Caki2 (cell line): ENCODE data around the gene LPCAT1. TPM values are rescaled to one million over a fixed set of nuclear protein-coding genes. Genes with fewer than 3 reads are reported as not detected.
"Not testable (repeated sequence)": the region's sequence is repeated elsewhere in the genome, so short reads cannot be mapped to it uniquely, and the experiment has no call there.

ENCODE experiments used
- DNase-seq: peaks from one replicate; pipeline ENCODE4 v3.0.0-alpha.2; 2015; ENCODE audit warnings: low read depth
- in situ Hi-C: cut with HindIII; loops from 2 replicates; pipeline ENCODE4 v1.10.0; 2016; ENCODE audit warnings: low sequenced_read_pairs, low pct_unique_long_range_greater_than_20kb, mixed read lengths
- total RNA-seq: library from RNA; depleted of rRNA; stranded (reverse); fragments of >200 nt; shearing (Covaris generic); gene quantifications from 2 replicates; pipeline ENCODE4 v1.2.3, GENCODE V29; 2014; ENCODE audit warnings: low replicate concordance

The LPCAT1 gene
- total RNA-seq, 1 experiment from 2014 or later: 68.0 TPM

- no peak for DNase-seq
- in situ Hi-C loops: no loop called here
Observed at GRCh38 chr5:1544294-1544961, 20.7 kb upstream of the LPCAT1 start.

DNA sequence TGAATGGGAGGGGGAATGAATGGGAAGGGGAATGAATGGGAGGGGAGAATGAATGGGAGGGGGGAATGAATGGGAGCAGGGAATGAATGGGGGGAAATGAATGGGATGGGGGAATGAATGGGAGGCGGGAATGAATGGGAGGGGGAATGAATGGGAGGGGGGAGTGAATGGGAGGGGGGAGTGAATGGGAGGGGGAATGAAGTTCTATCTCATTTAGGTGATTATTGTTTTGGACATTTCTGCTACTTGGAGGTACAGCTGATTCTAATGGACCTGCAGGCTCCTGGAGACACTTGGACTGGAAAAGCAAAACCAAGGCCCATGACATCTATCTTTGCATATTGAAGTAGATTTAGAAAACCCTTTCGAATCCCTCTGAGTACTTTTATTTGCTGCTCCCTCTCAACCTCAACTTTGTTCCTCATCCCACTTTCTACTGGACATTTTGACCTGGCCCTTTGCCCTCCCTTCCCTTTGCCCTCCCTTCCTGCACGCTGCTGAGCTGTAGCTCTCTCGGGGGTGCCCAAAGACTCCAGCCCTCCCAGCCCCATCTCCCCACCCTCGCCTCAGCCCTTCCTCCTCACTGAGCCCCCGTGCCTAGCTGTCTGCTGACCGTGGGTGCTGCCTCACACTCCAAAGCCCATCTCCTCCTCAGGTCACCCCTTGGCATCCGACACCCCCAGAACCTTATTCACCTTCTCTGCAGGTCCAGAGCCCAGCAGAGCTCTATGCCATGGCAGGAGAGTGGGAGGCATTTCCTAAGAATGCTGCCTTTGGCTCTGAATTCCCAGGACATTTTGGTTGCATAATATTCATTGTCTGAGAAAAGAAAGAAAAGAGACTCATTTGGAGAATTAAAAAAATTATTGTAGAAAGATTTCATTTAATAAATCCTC lies 19.9 kb upstream of the LPCAT1 start:
- DNase-seq: no peak
- in situ Hi-C loops: no loop called here

DNA sequence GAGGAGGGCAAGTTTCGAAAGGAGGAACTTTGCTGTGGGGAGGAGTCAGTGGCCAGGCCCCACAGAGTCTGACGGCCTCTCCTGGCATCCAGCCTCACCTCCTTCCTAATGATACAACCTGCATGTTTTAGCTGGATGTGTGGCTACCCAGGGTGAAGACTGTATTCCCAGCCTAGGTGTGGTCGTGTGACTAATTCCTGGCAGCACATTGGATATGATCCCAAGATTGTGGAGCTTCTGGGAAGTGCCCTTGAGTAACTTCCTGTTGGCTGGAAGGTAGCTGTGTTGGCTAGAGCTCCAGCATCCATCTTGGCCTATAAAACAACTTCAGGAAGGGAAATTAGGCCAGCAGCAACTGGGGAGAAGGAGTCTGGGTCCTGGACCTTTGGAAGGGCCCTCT lies 19.0 kb upstream of the LPCAT1 start:
- peak; percentile 26 for DNase-seq
- in situ Hi-C loops: no loop called here

- DNase-seq: no peak
- in situ Hi-C loops: no loop called here
Observed at GRCh38 chr5:1541702-1542400, 18.1 kb upstream of the LPCAT1 start.

- DNase-seq: no peak
- in situ Hi-C loops: no loop called here
Observed at GRCh38 chr5:1540831-1541701, 17.3 kb upstream of the LPCAT1 start.

DNA sequence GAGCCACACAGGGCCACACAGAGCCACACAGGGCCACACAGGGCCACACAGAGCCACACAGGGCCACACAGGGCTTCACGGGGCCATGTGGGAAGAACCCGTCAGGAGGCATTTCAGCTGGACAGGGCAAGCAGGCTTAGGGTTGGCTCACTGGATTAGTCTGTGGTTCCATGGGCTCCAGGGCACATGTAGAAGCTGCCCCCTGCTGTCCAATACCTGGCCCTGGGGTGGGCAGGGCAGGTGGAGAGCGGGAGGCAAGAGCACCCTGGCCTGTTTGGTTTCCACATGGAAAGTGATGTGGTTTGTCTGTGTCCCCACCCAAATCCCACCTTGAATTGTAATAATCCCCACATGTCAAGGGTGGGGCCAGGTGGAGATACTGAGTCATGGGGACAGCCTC lies 16.4 kb upstream of the LPCAT1 start:
- in situ Hi-C loops: no loop called here
- no peak for DNase-seq

DNA sequence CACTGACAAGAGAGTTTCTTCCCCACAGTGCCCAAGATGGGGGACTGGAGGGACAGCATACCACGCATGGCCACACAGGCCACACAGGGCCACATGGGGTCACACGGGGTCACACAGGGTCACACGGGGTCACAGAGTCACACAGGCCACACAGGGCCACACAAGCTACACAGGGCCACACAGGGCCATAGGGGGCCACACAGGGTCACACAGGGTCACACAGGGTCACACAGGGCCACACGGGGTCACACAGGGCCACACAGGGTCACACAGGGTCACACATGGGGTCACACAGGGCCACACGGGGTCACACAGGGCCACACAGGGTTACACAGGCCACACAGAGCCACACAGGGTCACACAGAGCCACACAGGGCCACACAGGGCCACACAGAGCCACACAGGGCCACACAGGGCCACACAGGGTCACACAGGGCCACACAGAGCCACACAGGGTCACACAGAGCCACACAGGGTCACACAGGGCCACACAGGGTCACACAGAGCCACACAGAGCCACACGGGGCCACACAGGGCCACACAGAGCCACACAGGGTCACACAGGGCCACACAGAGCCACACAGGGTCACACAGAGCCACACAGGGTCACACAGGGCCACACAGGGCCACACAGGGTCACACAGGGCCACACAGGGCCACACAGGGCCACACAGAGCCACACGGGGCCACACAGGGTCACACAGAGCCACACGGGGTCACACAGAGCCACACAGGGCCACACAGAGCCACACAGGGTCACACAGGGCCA lies 15.8 kb upstream of the LPCAT1 start:
- in situ Hi-C loops, DNase-seq: not testable (repeated sequence)

DNA sequence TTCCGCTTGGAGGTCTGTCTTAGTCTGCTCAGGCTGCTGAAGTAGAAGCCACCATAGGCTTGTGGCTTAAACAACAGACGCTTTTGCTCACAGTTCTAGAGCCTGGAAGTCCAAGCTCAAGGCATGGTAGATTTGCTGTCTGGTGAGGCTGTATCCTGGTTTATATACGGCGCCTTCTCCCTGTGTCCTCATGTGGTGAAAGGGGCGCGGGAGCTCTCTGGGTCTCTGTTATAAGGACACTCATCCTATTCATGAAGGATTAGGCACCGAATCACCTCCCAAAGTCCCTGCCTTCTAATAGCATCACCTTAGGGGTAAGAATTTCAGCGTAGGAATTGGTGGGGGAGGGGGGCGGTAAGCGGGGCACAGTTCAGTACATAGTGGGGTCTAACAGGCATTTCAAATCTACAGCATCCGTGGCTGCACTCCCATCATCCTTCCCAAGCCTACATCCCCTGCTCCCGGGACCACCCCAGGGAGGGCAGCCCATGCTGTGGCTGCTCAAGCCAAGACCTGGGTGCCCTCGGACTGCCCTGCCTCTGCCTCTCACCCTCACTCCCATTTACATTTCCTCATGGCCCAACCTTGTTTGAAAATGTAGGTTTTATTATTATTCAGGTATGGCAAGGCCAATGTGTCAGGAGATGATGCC lies 15.1 kb upstream of the LPCAT1 start:
- in situ Hi-C loops: no loop called here
- no peak for DNase-seq

GRCh38 chr5:1538276-1538675 lies 14.5 kb upstream of the LPCAT1 start:
- in situ Hi-C loops: no loop called here
- no peak for DNase-seq

DNA sequence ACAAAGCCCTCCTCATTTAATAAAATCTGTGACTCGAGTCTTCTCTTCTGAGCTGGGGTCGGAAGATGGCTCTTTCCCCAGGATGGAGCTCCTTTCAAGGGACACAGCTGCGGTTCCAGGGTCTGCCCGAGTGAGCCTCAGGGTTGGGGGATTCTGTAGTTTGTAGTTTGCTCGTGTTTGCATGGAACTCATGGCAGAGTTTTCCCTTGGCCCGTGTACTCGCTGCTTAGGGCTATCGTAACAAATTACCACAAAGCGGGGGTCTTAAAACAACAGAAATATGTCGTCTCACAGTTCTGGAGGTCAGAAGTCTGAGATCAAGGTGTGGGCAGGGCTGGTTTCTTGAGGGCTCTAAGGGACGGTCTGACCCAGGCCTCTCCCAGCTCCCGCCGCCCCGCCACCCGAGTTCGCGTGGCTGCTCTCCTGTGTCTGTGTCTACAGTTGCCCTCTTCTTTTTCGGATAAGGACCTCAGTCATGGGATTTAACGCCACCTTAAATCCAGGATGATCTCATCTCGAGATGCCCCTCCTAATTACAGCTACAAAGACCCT lies 13.9 kb upstream of the LPCAT1 start:
- no peak for DNase-seq
- in situ Hi-C loops: no loop called here

- in situ Hi-C loops: no loop called here
- no peak for DNase-seq
Observed at GRCh38 chr5:1536871-1537602, 13.3 kb upstream of the LPCAT1 start.

GRCh38 chr5:1536322-1536845 lies 12.6 kb upstream of the LPCAT1 start:
- no peak for DNase-seq
- in situ Hi-C loops: no loop called here

- DNase-seq: no peak
- in situ Hi-C loops: no loop called here
Observed at GRCh38 chr5:1535646-1536045, 11.9 kb upstream of the LPCAT1 start.

DNA sequence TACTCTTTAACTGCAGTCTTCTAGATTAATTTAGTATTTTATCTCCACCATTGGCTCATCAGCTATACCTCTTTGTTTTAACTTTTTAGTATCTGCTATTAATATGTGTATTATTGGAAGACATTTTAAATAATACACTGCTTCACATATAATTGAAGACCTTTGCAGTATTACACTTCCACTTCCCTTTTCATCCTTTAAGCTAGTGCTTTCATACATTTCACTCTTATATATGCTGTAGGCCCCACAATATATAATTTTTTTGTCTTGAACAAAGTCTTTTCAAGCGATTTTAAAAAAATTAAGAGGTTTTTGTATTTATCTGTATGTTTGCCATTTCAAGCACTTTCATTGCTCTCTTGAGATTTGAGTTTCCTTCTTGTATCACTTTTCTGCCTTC lies 8.6 kb upstream of the LPCAT1 start:
- DNase-seq: no peak
- in situ Hi-C loops: no loop called here

DNA sequence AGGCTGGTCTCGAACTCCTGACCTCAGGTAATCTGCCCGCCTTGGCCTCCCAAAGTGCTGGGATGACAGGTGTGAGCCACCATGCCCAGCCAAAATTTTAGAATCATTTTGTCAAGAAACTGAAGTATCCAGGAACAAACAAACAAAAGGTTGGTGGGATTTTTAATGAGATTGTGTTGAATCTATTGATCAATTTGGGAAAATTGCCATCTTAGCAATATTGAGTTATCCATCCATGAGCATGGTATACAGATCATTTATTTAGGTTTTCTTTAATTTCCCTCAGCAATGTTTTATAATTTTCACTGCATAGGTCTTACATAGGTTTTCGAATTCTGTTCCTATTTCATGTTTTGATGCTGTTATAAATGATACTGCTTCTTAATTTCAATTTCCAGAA lies 5.7 kb upstream of the LPCAT1 start:
- in situ Hi-C loops: no loop called here

More for the DNA sequence above, 5.7 kb upstream of the LPCAT1 start:
- no peak for DNase-seq
